Measurements from ENCODE around the gene SLC15A3. TPM values are rescaled to one million over a fixed set of nuclear protein-coding genes. Genes with fewer than 3 reads are reported as not detected.

SLC15A3 gene
- total RNA-seq, 1 donor: 13.0 TPM

DNA sequence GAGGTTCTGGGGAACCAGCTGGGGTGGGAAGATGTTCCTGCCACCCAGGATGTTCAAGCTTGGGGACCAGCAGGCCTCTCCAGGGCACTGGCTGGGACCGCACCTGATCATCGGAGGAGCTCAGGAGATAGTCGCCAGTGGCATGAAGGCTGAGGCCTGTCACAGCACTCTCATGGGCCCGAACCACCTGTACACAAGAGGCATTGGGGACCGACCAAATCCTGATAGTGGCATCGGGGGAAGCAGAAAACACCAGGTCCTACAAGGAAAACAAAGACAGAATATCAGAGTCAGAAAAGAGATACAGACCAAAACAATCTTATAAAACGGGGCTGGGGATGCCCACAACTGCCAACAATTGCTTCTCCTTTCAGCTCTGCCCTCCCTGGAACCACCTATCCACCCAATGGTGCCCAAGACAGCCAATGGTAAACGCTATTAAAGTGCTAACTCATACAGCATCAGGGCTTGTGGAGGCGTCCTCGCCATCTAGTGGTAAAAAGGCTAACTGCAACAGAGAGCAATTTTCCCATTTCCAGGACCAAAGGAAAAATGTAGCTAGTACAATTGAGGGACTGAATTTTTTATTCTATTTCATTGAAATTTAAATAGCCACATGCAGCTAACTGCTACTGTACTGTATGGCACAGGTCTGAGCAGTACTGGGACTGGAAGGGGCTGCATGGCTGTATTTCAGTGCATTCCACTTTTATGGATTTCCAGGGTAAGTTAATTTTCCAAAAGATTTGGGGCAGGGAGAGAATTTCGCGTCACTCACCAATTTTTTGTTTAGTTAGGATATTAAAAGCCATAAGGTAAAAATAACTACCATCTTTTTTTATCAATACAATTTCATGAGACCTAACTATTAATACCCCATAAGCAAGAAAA lies 52.7 kb downstream of the SLC15A3 start:
- peak; percentile 63 for DNase-seq (ENCODE audit: low read depth)
- no peak overlapping the region for H3K4me3 ChIP-seq (ENCODE audit: low read depth, low read length)
- TF ChIP-seq, protein P1, sequence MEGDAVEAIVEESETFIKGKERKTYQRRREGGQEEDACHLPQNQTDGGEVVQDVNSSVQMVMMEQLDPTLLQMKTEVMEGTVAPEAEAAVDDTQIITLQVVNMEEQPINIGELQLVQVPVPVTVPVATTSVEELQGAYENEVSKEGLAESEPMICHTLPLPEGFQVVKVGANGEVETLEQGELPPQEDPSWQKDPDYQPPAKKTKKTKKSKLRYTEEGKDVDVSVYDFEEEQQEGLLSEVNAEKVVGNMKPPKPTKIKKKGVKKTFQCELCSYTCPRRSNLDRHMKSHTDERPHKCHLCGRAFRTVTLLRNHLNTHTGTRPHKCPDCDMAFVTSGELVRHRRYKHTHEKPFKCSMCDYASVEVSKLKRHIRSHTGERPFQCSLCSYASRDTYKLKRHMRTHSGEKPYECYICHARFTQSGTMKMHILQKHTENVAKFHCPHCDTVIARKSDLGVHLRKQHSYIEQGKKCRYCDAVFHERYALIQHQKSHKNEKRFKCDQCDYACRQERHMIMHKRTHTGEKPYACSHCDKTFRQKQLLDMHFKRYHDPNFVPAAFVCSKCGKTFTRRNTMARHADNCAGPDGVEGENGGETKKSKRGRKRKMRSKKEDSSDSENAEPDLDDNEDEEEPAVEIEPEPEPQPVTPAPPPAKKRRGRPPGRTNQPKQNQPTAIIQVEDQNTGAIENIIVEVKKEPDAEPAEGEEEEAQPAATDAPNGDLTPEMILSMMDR (IDR thresholded peaks at IDR 0.05; ENCODE audit: insufficient read depth, low read depth, low read length): peak; percentile 96

DNA sequence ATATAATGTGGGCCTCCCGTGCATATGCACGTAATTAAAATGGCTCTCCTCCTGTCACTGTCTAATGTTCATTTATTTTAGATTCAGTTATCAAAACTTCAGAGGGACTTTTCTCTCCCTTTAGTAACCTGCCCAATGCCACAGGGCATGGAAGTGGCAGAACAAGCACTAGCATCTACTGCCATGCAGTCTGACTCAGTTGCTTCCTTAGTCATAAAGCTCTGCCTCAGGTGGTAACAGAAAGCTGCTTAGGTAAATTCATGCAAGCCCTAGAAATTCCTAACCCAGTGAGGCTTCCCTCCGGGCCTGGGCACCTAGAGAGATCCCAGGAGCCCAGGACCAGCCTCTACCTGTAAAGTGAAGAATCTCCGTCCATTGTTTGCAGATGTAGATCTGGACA lies 54.5 kb downstream of the SLC15A3 start:
- no peak overlapping the region for H3K4me3 ChIP-seq (ENCODE audit: low read depth, low read length)
- TF ChIP-seq, protein P1 (IDR thresholded peaks at IDR 0.05; ENCODE audit: insufficient read depth, low read depth, low read length): no peak
- DNase-seq (ENCODE audit: low read depth): no peak

DNA sequence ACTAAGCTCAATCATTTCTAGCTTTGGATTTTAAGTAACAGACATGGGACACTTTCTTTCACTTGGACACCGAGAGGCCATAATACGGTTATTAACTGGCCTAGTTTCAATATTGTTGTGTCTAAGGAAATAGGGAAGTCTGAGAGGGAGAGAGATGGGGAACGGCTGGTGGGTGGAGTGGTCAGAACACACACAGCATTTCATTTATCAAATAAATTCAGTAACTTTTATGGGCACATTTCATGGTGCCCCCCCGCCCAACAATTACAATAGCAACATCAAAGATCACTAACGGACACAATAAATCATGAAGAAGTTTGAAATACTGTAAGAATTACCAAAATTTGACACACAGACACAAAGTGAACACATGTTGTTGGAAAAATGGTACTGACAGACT lies 56.3 kb downstream of the SLC15A3 start:
- no peak for DNase-seq (ENCODE audit: low read depth)
- TF ChIP-seq, protein P1 (IDR thresholded peaks at IDR 0.05; ENCODE audit: insufficient read depth, low read depth, low read length): no peak
- no peak overlapping the region for H3K4me3 ChIP-seq (ENCODE audit: low read depth, low read length)

DNA sequence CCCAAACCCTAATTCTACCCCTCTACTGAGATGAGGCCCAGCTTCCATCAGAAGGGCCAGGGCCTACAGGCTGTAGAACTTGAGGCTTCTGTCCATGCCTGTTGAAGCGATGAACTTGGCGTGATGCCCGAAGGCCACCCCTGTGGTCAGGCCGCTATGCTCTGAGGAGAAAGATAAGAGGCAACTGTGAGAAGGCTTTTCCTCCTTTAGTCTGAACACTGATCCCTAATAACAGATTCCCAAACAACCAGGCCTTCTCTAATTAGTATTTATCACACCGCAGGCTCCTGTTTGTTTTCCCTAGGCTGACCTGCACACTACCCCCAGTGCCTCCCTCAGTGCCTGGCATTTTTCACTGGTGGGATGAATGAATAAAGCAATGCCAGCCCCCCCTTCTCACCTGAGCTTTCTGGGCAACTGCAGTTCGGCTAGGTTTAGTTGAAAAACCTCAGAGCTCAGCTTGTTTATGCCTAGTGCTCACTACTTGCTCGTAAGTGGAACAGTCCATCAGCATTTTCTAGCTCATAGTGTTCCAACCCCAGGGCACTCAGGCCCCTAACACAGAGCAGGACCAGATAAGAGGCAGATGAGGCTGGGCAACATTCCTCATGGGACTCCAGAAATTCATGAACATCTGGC lies 60.8 kb downstream of the SLC15A3 start:
- DNase-seq (ENCODE audit: low read depth): peak; percentile 56
- H3K4me3 ChIP-seq (ENCODE audit: low read depth, low read length): no peak overlapping the region
- TF ChIP-seq, protein P1 (IDR thresholded peaks at IDR 0.05; ENCODE audit: insufficient read depth, low read depth, low read length): no peak

DNA sequence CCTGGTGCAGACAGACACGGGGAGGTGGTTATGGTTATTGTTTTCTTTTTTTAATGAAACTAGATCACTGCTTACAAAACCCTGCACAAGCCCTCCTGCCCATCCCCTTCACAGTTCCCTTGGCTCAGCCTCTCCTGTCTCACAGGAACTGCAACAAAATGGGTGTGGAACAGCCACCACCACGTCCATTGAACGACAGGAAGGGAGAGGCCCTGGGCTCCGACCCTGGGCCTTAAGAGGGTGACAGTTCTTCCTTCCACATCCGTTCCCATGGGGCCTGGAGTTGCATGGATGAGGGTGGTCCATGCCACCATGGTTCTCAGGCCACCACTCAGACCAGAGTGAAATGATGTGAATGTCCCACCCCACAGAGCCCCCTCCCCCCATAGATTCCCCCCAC lies 61.3 kb downstream of the SLC15A3 start:
- DNase-seq (ENCODE audit: low read depth): no peak
- no peak overlapping the region for H3K4me3 ChIP-seq (ENCODE audit: low read depth, low read length)
- TF ChIP-seq, protein P1 (IDR thresholded peaks at IDR 0.05; ENCODE audit: insufficient read depth, low read depth, low read length): no peak

DNA sequence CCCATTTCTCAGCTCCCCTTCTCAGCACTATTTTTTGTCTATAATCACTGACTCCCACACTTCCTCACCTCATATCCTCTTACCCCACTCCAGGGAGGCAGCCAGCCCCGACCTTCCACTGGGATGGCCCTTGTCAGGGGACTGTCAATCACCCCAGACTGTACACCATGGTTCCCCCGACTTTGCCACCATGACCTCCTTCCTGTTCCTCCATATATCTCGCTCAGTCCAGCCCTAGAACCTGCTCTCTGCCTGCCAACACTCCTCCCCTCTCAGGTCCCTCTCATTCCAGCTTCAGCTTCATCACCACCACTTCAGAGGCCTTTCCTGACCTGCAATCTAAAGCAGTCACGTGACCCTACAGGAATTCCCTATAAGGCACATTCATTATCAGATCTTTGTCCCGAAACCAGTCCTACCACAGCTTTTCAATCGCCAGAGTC lies 62.1 kb downstream of the SLC15A3 start:
- H3K4me3 ChIP-seq (ENCODE audit: low read depth, low read length): no peak overlapping the region
- TF ChIP-seq, protein P1 (IDR thresholded peaks at IDR 0.05; ENCODE audit: insufficient read depth, low read depth, low read length): no peak
- DNase-seq (ENCODE audit: low read depth): no peak

Data from fibroblast of villous mesenchyme (primary cell).